Erythroblast (primary cell): ENCODE measurements around the gene CXCL16.

Experiments used
- DNase-seq, 2 experiments: peaks; one replicate each; lab custom pipeline; 2025; lab: John Stamatoyannopoulos, UW
- GATA1 ChIP-seq: IDR thresholded peaks from 2 replicates; pipeline ENCODE4 v1.6.1; 2011; ENCODE audit warnings: low read depth, mild to moderate bottlenecking, control low read depth, low read length, moderate library complexity
- POLR2A ChIP-seq: IDR thresholded peaks from 2 replicates; pipeline ENCODE4 v1.6.1; 2011; ENCODE audit warnings: mild to moderate bottlenecking, low read length

CXCL16 gene

DNA sequence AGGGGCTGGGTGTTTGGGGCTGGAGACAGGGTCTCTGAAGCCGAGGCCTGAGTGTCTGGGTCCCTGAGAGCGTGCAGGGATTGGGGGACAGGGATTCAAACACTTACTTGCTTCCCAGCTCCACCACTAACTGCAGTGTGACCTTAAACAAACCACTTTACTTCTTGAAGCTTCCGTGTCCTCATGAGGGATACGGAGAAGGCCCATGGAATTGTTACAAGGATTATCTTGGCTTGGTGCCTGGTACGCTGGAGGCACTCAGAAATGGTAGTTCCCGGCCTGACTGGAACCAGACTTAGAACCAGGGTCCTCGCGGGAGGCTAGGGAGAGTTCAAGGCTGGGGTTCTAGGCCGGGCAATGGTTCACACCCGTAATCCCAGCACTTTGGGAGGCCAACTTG is 2.9 kb upstream of the CXCL16 start:
- no peak for DNase-seq
- TF ChIP-seq GATA1 (no peak), POLR2A (no peak)

- TF ChIP-seq POLR2A (no peak), GATA1 (no peak)
- no peak for DNase-seq
Observed at GRCh38 chr17:4742133-4742532, 2.4 kb upstream of the CXCL16 start.

GRCh38 chr17:4741544-4741943 is 1.8 kb upstream of the CXCL16 start:
- no peak for TF ChIP-seq GATA1
- TF ChIP-seq POLR2A: no peak
- no peak for DNase-seq

DNA sequence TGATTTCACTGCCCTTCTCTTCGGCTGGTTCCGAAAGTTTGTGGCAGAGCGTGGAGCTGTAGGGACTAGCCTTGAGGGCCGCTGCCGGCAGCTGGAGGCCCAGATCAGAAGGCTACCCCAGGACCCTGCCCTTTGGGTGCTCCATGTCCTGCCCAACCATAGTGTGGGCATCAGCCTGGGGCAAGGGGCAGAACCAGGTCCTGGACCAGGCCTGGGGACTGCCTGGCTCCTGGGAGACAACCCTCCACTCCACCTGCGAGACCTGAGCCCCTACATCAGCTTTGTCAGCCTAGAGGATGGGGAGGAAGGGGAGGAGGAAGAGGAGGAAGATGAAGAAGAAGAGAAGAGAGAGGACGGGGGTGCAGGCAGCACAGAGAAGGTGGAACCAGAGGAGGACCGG is 856 bp upstream of the CXCL16 start:
- no peak for TF ChIP-seq POLR2A
- no peak for TF ChIP-seq GATA1
- DNase-seq: no peak

DNA sequence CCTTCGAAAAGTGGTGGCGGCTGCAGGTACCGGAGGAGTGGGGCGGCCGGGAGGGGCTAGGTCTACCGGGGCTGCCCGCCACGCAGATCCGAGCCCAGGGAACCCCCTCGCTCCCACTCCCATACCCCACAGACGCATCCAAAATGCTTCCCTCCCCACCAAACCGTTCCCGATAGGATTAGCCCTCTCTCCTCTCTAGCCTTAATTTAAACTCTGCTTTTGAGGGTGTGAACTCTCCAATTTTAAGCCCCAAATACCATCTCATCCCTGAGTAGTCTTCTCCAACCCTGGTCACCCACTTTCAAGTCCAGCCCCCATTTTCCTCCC is 260 bp upstream of the CXCL16 start:
- DNase-seq: no peak
- TF ChIP-seq GATA1 (no peak), POLR2A (no peak)

GRCh38 chr17:4738136-4739121 is 1.3 kb downstream of the CXCL16 start:
- TF ChIP-seq POLR2A: no peak
- TF ChIP-seq GATA1: no peak
- DNase-seq: no peak

DNA sequence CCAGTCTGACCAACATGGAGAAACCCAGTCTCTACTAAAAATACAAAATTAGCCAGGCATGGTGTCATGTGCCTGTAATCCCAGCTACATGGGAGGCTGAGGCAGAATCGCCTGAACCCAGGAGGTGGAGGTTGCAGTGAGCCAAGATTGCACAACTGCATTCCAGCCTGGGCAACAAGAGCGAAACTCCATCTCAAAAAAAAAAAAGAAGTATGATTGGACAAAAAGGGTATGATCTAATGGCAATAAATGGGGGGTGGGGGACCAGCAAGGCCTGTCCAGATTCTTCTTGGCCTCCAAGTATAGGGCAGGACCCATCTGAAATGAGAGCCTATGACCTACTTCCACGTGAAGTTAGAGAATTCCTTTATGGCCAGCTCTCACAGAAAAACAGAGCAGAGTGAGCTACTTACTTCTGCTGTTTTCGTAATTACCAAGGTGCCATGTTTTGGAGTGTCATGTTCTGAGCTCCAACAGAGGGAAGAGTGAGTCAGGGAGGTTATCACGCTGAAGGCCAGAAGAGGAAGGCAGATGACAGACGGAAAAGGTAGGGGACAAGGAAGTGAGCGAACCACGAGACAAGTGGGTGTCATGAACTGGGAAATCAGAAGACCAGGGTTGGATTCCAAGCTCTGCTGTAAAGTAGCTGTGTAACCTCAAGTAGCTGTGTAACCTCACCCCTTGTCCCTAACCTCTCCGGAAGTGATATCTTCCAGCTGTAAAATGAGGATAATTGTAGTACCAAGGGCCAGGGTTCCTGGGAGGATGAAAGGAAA is 3.7 kb downstream of the CXCL16 start:
- TF ChIP-seq POLR2A: no peak
- TF ChIP-seq GATA1: no peak
- DNase-seq: peak in 1 of 2 experiments; percentile 24

DNA sequence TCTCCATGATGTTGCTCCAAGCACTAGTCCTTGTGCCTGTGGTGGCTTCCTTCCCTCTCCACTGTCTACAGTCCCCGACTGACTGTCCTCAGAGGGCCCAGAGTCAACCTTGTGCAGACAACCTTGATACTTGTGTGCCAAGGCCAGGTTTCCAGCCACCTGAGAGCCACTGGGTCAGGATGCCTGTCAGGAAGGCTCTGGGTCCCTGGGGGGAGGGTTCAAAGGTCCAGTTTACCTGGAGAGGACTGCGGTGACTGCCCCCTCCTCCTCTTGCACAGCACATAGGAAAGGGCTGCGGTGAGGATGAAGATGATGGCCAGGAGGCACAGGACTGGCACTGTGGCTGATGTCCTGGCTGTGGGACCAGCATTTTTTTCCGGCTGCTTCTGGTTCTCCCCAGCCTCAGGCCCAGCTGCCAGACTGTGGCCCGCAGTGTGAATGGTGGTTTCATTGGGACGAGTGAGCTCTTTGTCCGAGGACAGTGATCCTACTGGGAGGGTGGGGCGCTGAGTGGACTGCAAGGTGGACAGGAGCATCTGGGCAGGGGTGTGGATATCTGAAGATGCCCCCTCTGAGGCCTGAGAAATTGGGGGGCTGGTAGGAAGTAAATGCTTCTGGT is 4.8 kb downstream of the CXCL16 start:
- TF ChIP-seq GATA1: no peak
- no peak for TF ChIP-seq POLR2A
- DNase-seq: no peak

DNA sequence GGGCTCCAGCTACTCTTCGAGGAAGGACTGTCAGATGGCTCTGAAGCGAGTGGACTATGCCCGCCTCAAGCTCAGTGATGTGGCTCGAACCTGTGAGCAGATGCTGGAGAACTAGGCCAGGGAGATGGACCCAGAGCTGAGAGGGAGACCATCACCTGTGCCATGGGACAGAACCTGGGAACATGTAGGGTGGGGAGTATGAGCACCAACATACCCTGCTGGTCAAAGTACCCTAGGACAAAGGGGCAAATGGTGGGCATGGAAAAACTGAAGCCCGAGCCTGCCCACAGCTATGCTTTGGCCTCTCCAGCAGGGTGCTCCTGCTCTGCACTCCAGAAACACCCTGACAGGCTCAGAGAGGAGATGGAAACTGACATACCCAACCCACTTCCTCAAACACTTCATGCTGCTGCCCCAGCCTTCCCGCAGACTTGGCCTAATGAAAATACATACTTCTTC is 6.6 kb downstream of the CXCL16 start:
- TF ChIP-seq POLR2A (no peak), GATA1 (no peak)
- no peak for DNase-seq

DNA sequence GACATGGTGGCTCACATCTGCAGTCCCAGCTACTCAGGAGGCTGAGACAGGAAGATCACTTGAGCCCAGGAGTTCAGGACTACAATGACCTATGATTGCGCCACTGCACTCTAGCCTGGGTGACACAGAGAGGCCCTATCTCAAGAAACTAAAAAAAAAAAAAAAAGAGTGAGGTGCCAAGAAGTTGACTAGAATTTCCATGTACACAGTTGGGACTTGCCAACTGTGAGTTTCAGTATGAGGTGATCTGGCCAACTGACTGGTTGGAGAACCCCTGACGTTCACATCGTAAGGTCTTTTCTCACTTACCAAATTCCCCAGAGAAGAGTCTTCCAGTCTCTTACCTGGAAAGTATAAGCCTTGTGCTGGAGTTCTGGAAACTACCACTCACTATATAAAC is 11.6 kb downstream of the CXCL16 start:
- no peak for TF ChIP-seq GATA1
- no peak for TF ChIP-seq POLR2A
- peak; percentile 32 to 66 for DNase-seq

- no peak for DNase-seq
- TF ChIP-seq POLR2A (no peak), GATA1 (no peak)
Observed at GRCh38 chr17:4725646-4726310, 13.9 kb downstream of the CXCL16 start.

DNA sequence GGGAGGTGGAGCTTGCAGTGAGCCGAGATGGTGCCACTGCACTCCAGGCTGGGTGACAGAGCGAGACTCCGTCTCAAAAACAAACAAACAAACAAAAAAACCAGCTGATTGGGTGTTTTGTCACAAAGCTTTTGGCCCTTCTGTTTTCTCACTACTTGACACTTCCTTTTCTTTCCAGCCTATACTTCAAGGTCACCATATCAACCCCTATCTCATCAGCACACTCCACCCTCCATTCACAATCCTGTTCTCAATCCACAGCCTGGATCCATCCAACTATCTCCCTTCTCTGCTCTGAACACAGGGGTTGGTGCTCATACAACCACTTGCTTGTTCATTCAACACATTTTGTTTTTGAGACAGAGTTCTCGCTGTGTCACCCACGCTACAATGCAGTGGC is 15.1 kb downstream of the CXCL16 start:
- peak in 1 of 2 experiments; percentile 55 for DNase-seq
- TF ChIP-seq GATA1 (no peak), POLR2A (no peak)

GRCh38 chr17:4722678-4723240 is 17.0 kb downstream of the CXCL16 start:
- peak in 1 of 2 experiments; percentile 27 for DNase-seq

More at GRCh38 chr17:4722678-4723240, 17.0 kb downstream of the CXCL16 start:
- TF ChIP-seq GATA1: no peak
